ENCODE data around the gene ATP13A4.
"Not testable (repeated sequence)": the region's sequence is repeated elsewhere in the genome, so short reads cannot be mapped to it uniquely, and the experiment has no call there.

The ATP13A4 gene

GRCh38 chr3:193556841-193557240 lies 2.1 kb upstream of the ATP13A4 start:
- WGBS (ENCODE audit: insufficient coverage, insufficient read length): no CpG with 5 or more reads among the region's 2 CpGs
- H3K27me3 ChIP-seq (ENCODE audit: control insufficient read depth, insufficient read depth, low read length): no peaks in the 10 kb centered on the region
- H3K27ac ChIP-seq (ENCODE audit: low read length): no peak overlapping the region
- DNase-seq (ENCODE audit: low read depth, low spot score): no peak
- no peaks in the 10 kb centered on the region for H3K9me3 ChIP-seq (ENCODE audit: control insufficient read depth, insufficient read depth, low read length)
- no peak overlapping the region for H3K4me3 ChIP-seq (ENCODE audit: low read length)
- no peaks in the 10 kb centered on the region for H3K36me3 ChIP-seq (ENCODE audit: control insufficient read depth, insufficient read depth, low read length)
- no peaks in the 10 kb centered on the region for H3K4me1 ChIP-seq (ENCODE audit: control insufficient read depth, insufficient read depth, low read length)

- H3K27ac ChIP-seq (ENCODE audit: low read length): no peak overlapping the region
- no peaks in the 10 kb centered on the region for H3K9me3 ChIP-seq (ENCODE audit: control insufficient read depth, insufficient read depth, low read length)
- H3K27me3 ChIP-seq (ENCODE audit: control insufficient read depth, insufficient read depth, low read length): no peaks in the 10 kb centered on the region
- no CpG with 5 or more reads among the region's 1 CpG for WGBS (ENCODE audit: insufficient coverage, insufficient read length)
- no peak overlapping the region for H3K4me3 ChIP-seq (ENCODE audit: low read length)
- no peak for DNase-seq (ENCODE audit: low read depth, low spot score)
- H3K4me1 ChIP-seq (ENCODE audit: control insufficient read depth, insufficient read depth, low read length): no peaks in the 10 kb centered on the region; the same call in 1 of the 2 replicates
- no peaks in the 10 kb centered on the region for H3K36me3 ChIP-seq (ENCODE audit: control insufficient read depth, insufficient read depth, low read length)
These were observed 1.1 kb downstream of the ATP13A4 start for GRCh38 chr3:193553586-193553985.

- DNase-seq (ENCODE audit: low read depth, low spot score): no peak
- no CpG with 5 or more reads among the region's 1 CpG for WGBS (ENCODE audit: insufficient coverage, insufficient read length)
These were observed 1.8 kb downstream of the ATP13A4 start for GRCh38 chr3:193552923-193553322.

GRCh38 chr3:193548406-193548805 lies 6.3 kb downstream of the ATP13A4 start:
- no peaks in the 10 kb centered on the region for H3K36me3 ChIP-seq (ENCODE audit: control insufficient read depth, insufficient read depth, low read length)
- WGBS (ENCODE audit: insufficient coverage, insufficient read length): no CpG with 5 or more reads among the region's 4 CpGs
- H3K27me3 ChIP-seq (ENCODE audit: control insufficient read depth, insufficient read depth, low read length): no peaks in the 10 kb centered on the region
- no peak for DNase-seq (ENCODE audit: low read depth, low spot score)
- no peaks in the 10 kb centered on the region; the same call in 1 of the 2 replicates for H3K9me3 ChIP-seq (ENCODE audit: control insufficient read depth, insufficient read depth, low read length)
- no peak overlapping the region for H3K4me3 ChIP-seq (ENCODE audit: low read length)
- H3K27ac ChIP-seq (ENCODE audit: low read length): no peak overlapping the region
- no peaks in the 10 kb centered on the region; the same call in 1 of the 2 replicates for H3K4me1 ChIP-seq (ENCODE audit: control insufficient read depth, insufficient read depth, low read length)

More at GRCh38 chr3:193552923-193553322, 1.8 kb downstream of the ATP13A4 start:
- no peak overlapping the region for H3K4me3 ChIP-seq (ENCODE audit: low read length)
- no peaks in the 10 kb centered on the region for H3K27me3 ChIP-seq (ENCODE audit: control insufficient read depth, insufficient read depth, low read length)
- no peaks in the 10 kb centered on the region for H3K36me3 ChIP-seq (ENCODE audit: control insufficient read depth, insufficient read depth, low read length)
- no peak overlapping the region for H3K27ac ChIP-seq (ENCODE audit: low read length)
- no peaks in the 10 kb centered on the region for H3K9me3 ChIP-seq (ENCODE audit: control insufficient read depth, insufficient read depth, low read length)
- H3K4me1 ChIP-seq (ENCODE audit: control insufficient read depth, insufficient read depth, low read length): no peaks in the 10 kb centered on the region; the same call in 1 of the 2 replicates

GRCh38 chr3:193546129-193546528 lies 8.6 kb downstream of the ATP13A4 start:
- DNase-seq (ENCODE audit: low read depth, low spot score): no peak
- no peak overlapping the region for H3K4me3 ChIP-seq (ENCODE audit: low read length)
- H3K27ac ChIP-seq (ENCODE audit: low read length): no peak overlapping the region
- H3K36me3 ChIP-seq (ENCODE audit: control insufficient read depth, insufficient read depth, low read length): no peaks in the 10 kb centered on the region
- H3K9me3 ChIP-seq (ENCODE audit: control insufficient read depth, insufficient read depth, low read length): no peaks in the 10 kb centered on the region; the same call in 1 of the 2 replicates
- no peaks in the 10 kb centered on the region for H3K27me3 ChIP-seq (ENCODE audit: control insufficient read depth, insufficient read depth, low read length)
- no peaks in the 10 kb centered on the region; the same call in 1 of the 2 replicates for H3K4me1 ChIP-seq (ENCODE audit: control insufficient read depth, insufficient read depth, low read length)

GRCh38 chr3:193545304-193545703 lies 9.4 kb downstream of the ATP13A4 start:
- Histone ChIP-seq H3K27ac (ENCODE audit: low read length) (no peak overlapping the region), H3K36me3 (ENCODE audit: control insufficient read depth, insufficient read depth, low read length) (no peaks in the 10 kb centered on the region), H3K9me3 (ENCODE audit: control insufficient read depth, insufficient read depth, low read length) (no peaks in the 10 kb centered on the region; the same call in 1 of the 2 replicates), H3K4me3 (ENCODE audit: low read length) (no peak overlapping the region), H3K27me3 (ENCODE audit: control insufficient read depth, insufficient read depth, low read length) (no peaks in the 10 kb centered on the region), H3K4me1 (ENCODE audit: control insufficient read depth, insufficient read depth, low read length) (no peaks in the 10 kb centered on the region; the same call in 1 of the 2 replicates)
- DNase-seq (ENCODE audit: low read depth, low spot score): no peak
- WGBS (ENCODE audit: insufficient coverage, insufficient read length): no CpG with 5 or more reads among the region's 1 CpG

GRCh38 chr3:193544289-193544688 lies 10.4 kb downstream of the ATP13A4 start:
- Histone ChIP-seq H3K27me3 (ENCODE audit: control insufficient read depth, insufficient read depth, low read length) (no peaks in the 10 kb centered on the region), H3K4me3 (ENCODE audit: low read length) (no peak overlapping the region), H3K27ac (ENCODE audit: low read length) (no peak overlapping the region), H3K36me3 (ENCODE audit: control insufficient read depth, insufficient read depth, low read length) (no peaks in the 10 kb centered on the region), H3K9me3 (ENCODE audit: control insufficient read depth, insufficient read depth, low read length) (no peaks in the 10 kb centered on the region; the same call in 1 of the 2 replicates), H3K4me1 (ENCODE audit: control insufficient read depth, insufficient read depth, low read length) (no peaks in the 10 kb centered on the region; the same call in 1 of the 2 replicates)
- DNase-seq (ENCODE audit: low read depth, low spot score): no peak
- WGBS (ENCODE audit: insufficient coverage, insufficient read length): no CpG with 5 or more reads among the region's 1 CpG

- Histone ChIP-seq H3K27ac (ENCODE audit: low read length) (no peak overlapping the region), H3K4me1 (ENCODE audit: control insufficient read depth, insufficient read depth, low read length) (no peaks in the 10 kb centered on the region), H3K36me3 (ENCODE audit: control insufficient read depth, insufficient read depth, low read length) (no peaks in the 10 kb centered on the region), H3K9me3 (ENCODE audit: control insufficient read depth, insufficient read depth, low read length) (no peaks in the 10 kb centered on the region), H3K27me3 (ENCODE audit: control insufficient read depth, insufficient read depth, low read length) (no peaks in the 10 kb centered on the region), H3K4me3 (ENCODE audit: low read length) (no peak overlapping the region)
- 100% methylated on average over 1 of the region's 7 CpGs for WGBS (ENCODE audit: insufficient coverage, insufficient read length)
- DNase-seq (ENCODE audit: low read depth, low spot score): no peak
These were observed 24.2 kb downstream of the ATP13A4 start for GRCh38 chr3:193530231-193531165.

- H3K9me3 ChIP-seq (ENCODE audit: control insufficient read depth, insufficient read depth, low read length); H3K36me3 ChIP-seq (ENCODE audit: control insufficient read depth, insufficient read depth, low read length); H3K4me3 ChIP-seq (ENCODE audit: low read length); H3K4me1 ChIP-seq (ENCODE audit: control insufficient read depth, insufficient read depth, low read length); H3K27ac ChIP-seq (ENCODE audit: low read length); DNase-seq (ENCODE audit: low read depth, low spot score); H3K27me3 ChIP-seq (ENCODE audit: control insufficient read depth, insufficient read depth, low read length): not testable (repeated sequence)
- no CpG with 5 or more reads among the region's 2 CpGs for WGBS (ENCODE audit: insufficient coverage, insufficient read length)
These were observed 28.6 kb downstream of the ATP13A4 start for GRCh38 chr3:193526085-193526484.

DNA sequence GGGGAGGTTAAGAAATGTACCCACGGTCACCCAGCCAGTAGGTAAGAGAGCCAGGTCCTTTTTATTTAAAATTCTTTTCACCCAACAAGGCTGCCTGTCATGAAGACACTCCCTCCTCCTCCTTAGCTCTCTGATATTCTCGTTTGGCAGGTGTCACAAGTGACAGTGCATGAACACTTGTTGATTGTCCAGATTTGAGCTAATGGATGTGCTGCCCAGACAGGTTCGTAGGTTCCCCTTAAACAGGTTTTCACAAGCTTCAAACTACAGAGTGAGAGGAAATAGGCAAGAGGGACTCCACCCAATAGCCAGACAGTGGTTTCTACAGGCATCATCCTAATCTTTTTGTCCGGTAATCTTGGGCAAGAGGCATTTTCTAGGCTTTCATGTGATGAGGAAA lies 32.2 kb downstream of the ATP13A4 start:
- Histone ChIP-seq H3K4me3 (ENCODE audit: low read length) (no peak overlapping the region), H3K9me3 (ENCODE audit: control insufficient read depth, insufficient read depth, low read length) (no peaks in the 10 kb centered on the region), H3K36me3 (ENCODE audit: control insufficient read depth, insufficient read depth, low read length) (no peaks in the 10 kb centered on the region), H3K27ac (ENCODE audit: low read length) (no peak overlapping the region), H3K4me1 (ENCODE audit: control insufficient read depth, insufficient read depth, low read length) (no peaks in the 10 kb centered on the region), H3K27me3 (ENCODE audit: control insufficient read depth, insufficient read depth, low read length) (no peaks in the 10 kb centered on the region)
- DNase-seq (ENCODE audit: low read depth, low spot score): no peak
- no CpG with 5 or more reads among the region's 4 CpGs for WGBS (ENCODE audit: insufficient coverage, insufficient read length)
